Prostate gland (tissue), 2 donors: ENCODE measurements around the gene SLC35F2.

Experiments
- CTCF ChIP-seq, 4 experiments: fragments of 200-600 bp in 2 of 4; fragments of 450-650 bp in 2 of 4; sonication (generic) in 2 of 4; IDR thresholded peaks; 1 replicate in 3 of 4; 2 replicates in 1 of 4; pipeline ENCODE4 v1.5.1; 2016 to 2019; ENCODE audit warnings: antibody characterized with exemption in 4 of 4, mild to moderate bottlenecking in 2 of 4, moderate library complexity in 2 of 4
- POLR2A ChIP-seq: fragments of 450-650 bp; IDR thresholded peaks from one replicate; pipeline ENCODE4 v1.6.1; 2016; ENCODE audit warnings: antibody characterized with exemption, mild to moderate bottlenecking
- POLR2AphosphoS5 ChIP-seq: sonication (generic); formaldehyde crosslinking; IDR thresholded peaks from one replicate; pipeline ENCODE4 v1.6.1; 2017; ENCODE audit warnings: antibody characterized with exemption

- no peak for TF ChIP-seq CTCF (IDR thresholded peaks at IDR 0.05)
- no peak for TF ChIP-seq POLR2A
- TF ChIP-seq POLR2AphosphoS5: no peak
These were observed 2.2 kb downstream of the SLC35F2 start for GRCh38 chr11:107856180-107856980.
